Prostate gland (tissue), 2 donors: ENCODE results near the gene ZNF37A.

Experiments
- CTCF ChIP-seq, 4 experiments: fragments of 200-600 bp in 2 of 4; fragments of 450-650 bp in 2 of 4; sonication (generic) in 2 of 4; IDR thresholded peaks; 1 replicate in 3 of 4; 2 replicates in 1 of 4; pipeline ENCODE4 v1.5.1; 2016 to 2019; ENCODE audit warnings: antibody characterized with exemption in 4 of 4, mild to moderate bottlenecking in 2 of 4, moderate library complexity in 2 of 4
- POLR2A ChIP-seq: fragments of 450-650 bp; IDR thresholded peaks from one replicate; pipeline ENCODE4 v1.6.1; 2016; ENCODE audit warnings: antibody characterized with exemption, mild to moderate bottlenecking
- POLR2AphosphoS5 ChIP-seq: sonication (generic); formaldehyde crosslinking; IDR thresholded peaks from one replicate; pipeline ENCODE4 v1.6.1; 2017; ENCODE audit warnings: antibody characterized with exemption

GRCh38 chr10:38070501-38070900 lies 23.6 kb upstream of the ZNF37A start:
- no peak for TF ChIP-seq POLR2A
- TF ChIP-seq CTCF (IDR thresholded peaks at IDR 0.05), result no peak
- no peak for TF ChIP-seq POLR2AphosphoS5
